PC-3 (cell line): ENCODE data around the gene UBAP1L. TPM values are rescaled to one million over a fixed set of nuclear protein-coding genes. Genes with fewer than 3 reads are reported as not detected.
"Not testable (repeated sequence)": the region's sequence is repeated elsewhere in the genome, so short reads cannot be mapped to it uniquely, and the experiment has no call there.

Experiments used
- ATAC-seq: fragments of 200-7000 bp; cut with Tn5 transposase; 2 replicates; pipeline ENCODE4 v1.9.1; 2020; ENCODE audit warnings: mild to moderate bottlenecking, moderate library complexity
- BruUV-seq: library from RNA; stranded (reverse); fragments of 400-500 nt; replicated peaks from 2 replicates; lab custom pipeline; 2021; lab: Mats Ljungman, UMichigan
- CTCF ChIA-PET: fragments of 300-600 bp; sonication (Branson Sonifier 250); formaldehyde crosslinking; loops from one replicate; lab custom pipeline; 2022; ENCODE audit warnings: antibody characterized with exemption; lab: Charles Lee
- POLR2A ChIA-PET: fragments of 300-600 bp; sonication (Branson Sonifier 250); formaldehyde crosslinking; loops from one replicate; lab custom pipeline; 2022; ENCODE audit warnings: antibody characterized with exemption; ENCODE audit not compliant: unreplicated experiment; lab: Charles Lee
- DNase-seq: peaks from one replicate; pipeline ENCODE4 v3.0.0-alpha.2; 2015
- H2AFZ ChIP-seq: fragments of 300-600 bp; sonication (generic); 2 replicates; pipeline ENCODE4 v1.6.0; 2016; ENCODE audit warnings: antibody characterized with exemption, low read length
- H3F3A ChIP-seq: fragments of 300-600 bp; sonication (generic); one replicate; pipeline ENCODE4 v1.6.0; 2017; ENCODE audit warnings: antibody characterized with exemption, low read length, control low read depth, mild to moderate bottlenecking; ENCODE audit not compliant: unreplicated experiment
- H3K27ac ChIP-seq: fragments of 300-600 bp; sonication (generic); 2 replicates; pipeline ENCODE4 v1.5.1; 2016; ENCODE audit warnings: mild to moderate bottlenecking, low read length
- H3K27me3 ChIP-seq: fragments of 300-600 bp; sonication (generic); 2 replicates; pipeline ENCODE4 v1.6.1; 2016; ENCODE audit warnings: low read length, mixed read lengths
- H3K36me3 ChIP-seq: fragments of 300-600 bp; sonication (generic); 2 replicates; pipeline ENCODE4 v1.6.1; 2016; ENCODE audit warnings: low read depth, mixed run types, low read length, mixed read lengths
- H3K4me1 ChIP-seq: fragments of 300-600 bp; sonication (generic); 2 replicates; pipeline ENCODE4 v1.5.1; 2016; ENCODE audit warnings: low read length; ENCODE audit not compliant: insufficient read depth
- H3K4me2 ChIP-seq: fragments of 300-600 bp; sonication (generic); 2 replicates; pipeline ENCODE4 v1.6.0; 2016; ENCODE audit warnings: low read length
- H3K4me3 ChIP-seq: fragments of 300-600 bp; sonication (generic); 2 replicates; pipeline ENCODE4 v1.5.1; 2016; ENCODE audit warnings: mild to moderate bottlenecking, low read length, mixed read lengths
- H3K79me2 ChIP-seq: fragments of 300-600 bp; sonication (generic); 2 replicates; pipeline ENCODE4 v1.6.1; 2017; ENCODE audit warnings: low read length, mixed read lengths
- H3K9ac ChIP-seq: fragments of 300-600 bp; sonication (generic); 2 replicates; pipeline ENCODE4 v1.6.0; 2016; ENCODE audit warnings: mild to moderate bottlenecking, low read length
- H3K9me2 ChIP-seq: fragments of 300-600 bp; sonication (generic); replicated peaks from 2 replicates; pipeline ENCODE4 v1.6.1; 2016; ENCODE audit warnings: mixed run types, low read length, mixed read lengths
- H3K9me3 ChIP-seq: fragments of 300-600 bp; sonication (generic); 2 replicates; pipeline ENCODE4 v1.6.1; 2016; ENCODE audit warnings: low read length, mixed read lengths
- H4K20me1 ChIP-seq: fragments of 300-600 bp; sonication (generic); 2 replicates; pipeline ENCODE4 v1.6.1; 2016; ENCODE audit warnings: low read length, mixed read lengths
- EZH2 ChIP-seq: fragments of 300-600 bp; sonication (generic); IDR thresholded peaks from one replicate; pipeline ENCODE4 v1.6.1; 2017; ENCODE audit warnings: antibody characterized with exemption, mild to moderate bottlenecking, low read length; ENCODE audit not compliant: unreplicated experiment
- EZH2phosphoT487 ChIP-seq: fragments of 300-600 bp; sonication (generic); IDR thresholded peaks from 2 replicates; pipeline ENCODE4 v1.6.1; 2018; ENCODE audit warnings: mild to moderate bottlenecking, antibody characterized with exemption, low read length, borderline replicate concordance
- intact Hi-C: fragments of 100-400 bp; cut with micrococcal nuclease; formaldehyde crosslinking; loops from 2 replicates; pipeline ENCODE4 v1.9.0; 2023
- total RNA-seq: library from RNA; depleted of rRNA; stranded (reverse); fragments of >200 nt; gene quantifications from 2 replicates; pipeline ENCODE4 v1.2.3, GENCODE V29; 2014
- TF ChIP-seq, protein P1 (sequence below): fragments of 300-600 bp; sonication (generic); conservative IDR thresholded peaks from 2 replicates; pipeline ENCODE4 v1.5.1; 2017; ENCODE audit warnings: antibody characterized with exemption, low read depth, mild to moderate bottlenecking, low read length

Gene UBAP1L
- total RNA-seq, 1 experiment from 2014 or later, result 3.4 TPM

DNA sequence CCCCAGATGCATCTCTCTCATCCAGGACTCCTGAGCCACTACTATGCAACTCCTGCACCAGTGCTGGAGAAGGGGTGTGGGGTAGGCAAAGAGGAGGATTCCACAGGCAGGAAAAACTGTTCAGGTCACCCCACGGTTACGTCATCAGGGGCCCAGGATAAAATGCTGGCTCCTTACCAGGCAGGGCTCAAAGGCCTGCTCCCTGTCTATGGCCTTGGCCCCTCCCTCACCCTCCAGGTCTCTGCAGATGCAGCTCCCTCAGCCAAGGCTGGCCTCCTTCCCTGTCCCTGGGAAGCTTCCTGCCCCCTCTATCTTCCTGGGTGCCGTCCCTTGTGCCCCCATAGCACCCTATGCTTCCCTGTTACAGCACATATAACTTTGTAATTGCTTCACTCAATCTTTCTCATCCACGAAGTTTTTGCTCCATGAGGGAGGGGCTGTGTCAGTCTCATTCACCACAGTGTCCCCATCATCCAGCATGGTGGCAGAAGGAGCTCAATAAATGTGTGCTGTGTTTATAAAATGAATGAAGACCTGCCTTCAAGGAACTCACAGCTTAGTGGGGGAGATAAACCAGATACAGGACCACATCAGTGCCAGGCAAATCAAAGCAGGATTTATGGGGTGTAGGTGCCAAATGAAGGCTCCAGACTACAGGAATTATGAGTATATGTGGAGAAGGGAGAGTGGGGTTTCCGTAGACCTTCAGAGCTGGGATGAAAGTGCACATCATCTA, 19.8 kb downstream of the UBAP1L start:
- Histone ChIP-seq H3K4me3 (no peak overlapping the region), H3K9ac (no peak overlapping the region), H3K4me1 (no peaks in the 10 kb centered on the region), H3K4me2 (no peak overlapping the region), H3K79me2 (no peaks in the 10 kb centered on the region), H3K9me3 (no peaks in the 10 kb centered on the region), H3K27me3 (no peaks in the 10 kb centered on the region), H3K9me2 (no peaks in the 10 kb centered on the region), H3K36me3 (no peaks in the 10 kb centered on the region; the same call in 1 of the 2 replicates), H2AFZ (no peak overlapping the region), H4K20me1 (no peaks in the 10 kb centered on the region), H3K27ac (no peak overlapping the region), H3F3A (no peaks in the 10 kb centered on the region)
- POLR2A ChIA-PET, result no interaction called here
- DNase-seq (no peak), ATAC-seq (no peak)
- CTCF ChIA-PET, result no interaction called here
- TF ChIP-seq EZH2phosphoT487 (no peak), EZH2 (no peak)
- TF ChIP-seq, protein P1, sequence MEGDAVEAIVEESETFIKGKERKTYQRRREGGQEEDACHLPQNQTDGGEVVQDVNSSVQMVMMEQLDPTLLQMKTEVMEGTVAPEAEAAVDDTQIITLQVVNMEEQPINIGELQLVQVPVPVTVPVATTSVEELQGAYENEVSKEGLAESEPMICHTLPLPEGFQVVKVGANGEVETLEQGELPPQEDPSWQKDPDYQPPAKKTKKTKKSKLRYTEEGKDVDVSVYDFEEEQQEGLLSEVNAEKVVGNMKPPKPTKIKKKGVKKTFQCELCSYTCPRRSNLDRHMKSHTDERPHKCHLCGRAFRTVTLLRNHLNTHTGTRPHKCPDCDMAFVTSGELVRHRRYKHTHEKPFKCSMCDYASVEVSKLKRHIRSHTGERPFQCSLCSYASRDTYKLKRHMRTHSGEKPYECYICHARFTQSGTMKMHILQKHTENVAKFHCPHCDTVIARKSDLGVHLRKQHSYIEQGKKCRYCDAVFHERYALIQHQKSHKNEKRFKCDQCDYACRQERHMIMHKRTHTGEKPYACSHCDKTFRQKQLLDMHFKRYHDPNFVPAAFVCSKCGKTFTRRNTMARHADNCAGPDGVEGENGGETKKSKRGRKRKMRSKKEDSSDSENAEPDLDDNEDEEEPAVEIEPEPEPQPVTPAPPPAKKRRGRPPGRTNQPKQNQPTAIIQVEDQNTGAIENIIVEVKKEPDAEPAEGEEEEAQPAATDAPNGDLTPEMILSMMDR, result no peak
- intact Hi-C loops, result no loop called here
- BruUV-seq, result no TSS peak

DNA sequence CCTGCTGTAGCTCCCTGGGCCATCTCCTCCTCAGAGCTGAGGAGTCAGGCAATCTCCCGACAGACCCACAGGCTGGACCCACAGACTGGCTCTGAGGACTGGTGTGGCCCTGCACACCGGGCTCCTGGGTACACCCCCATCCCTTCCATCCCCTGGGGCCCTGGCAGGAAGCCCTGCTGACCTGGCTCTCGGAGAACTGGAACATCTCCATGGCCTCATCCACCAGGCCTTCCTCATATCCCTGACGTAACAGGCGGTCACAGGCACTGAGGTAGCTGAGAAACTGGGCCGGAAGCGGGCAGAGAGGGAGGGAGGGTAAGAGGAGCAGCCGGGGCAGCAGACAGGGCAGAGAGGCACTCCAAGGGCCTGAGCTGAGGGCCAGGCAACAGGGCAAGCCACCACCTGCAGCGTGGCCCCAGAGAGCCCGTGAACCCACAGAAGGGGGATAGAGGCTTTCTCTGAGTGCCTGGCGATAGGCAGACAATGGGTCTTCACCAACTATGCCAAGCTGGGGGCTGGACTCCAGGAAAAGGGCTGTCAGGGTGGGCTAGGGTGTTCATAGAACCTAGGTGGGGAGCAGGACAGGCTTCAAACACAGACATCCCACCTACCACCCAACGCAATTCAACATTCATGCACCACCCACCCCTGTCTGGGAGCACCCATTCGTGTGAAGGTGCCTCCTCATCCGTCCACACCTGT, 20.6 kb downstream of the UBAP1L start:
- ChIA-PET CTCF (no interaction called here), POLR2A (no interaction called here)
- no peaks in the 10 kb centered on the region for H3K9me3 ChIP-seq

DNA sequence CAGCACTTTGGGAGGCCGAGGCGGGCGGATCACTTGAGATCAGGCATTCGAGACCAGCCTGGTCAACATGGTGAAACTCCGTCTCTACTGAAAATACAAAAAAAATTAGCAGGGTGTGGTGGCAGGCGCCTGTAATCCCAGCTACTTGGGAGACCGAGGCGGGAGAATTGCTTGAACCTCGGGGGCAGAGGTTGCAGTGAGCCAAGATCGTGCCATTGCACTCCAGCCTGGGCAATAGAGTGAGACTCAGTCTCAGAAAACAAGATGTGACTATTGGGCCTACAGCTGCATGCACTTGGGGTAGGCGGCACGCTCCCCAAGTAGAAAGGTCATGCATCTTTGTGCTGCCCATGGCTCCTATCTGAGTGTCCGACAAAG, 21.2 kb downstream of the UBAP1L start:
- H3K9me3 ChIP-seq, H3K27ac ChIP-seq, ATAC-seq, H3K4me2 ChIP-seq, H3K27me3 ChIP-seq, BruUV-seq, intact Hi-C loops, DNase-seq, H3K36me3 ChIP-seq, H3K9me2 ChIP-seq, H3F3A ChIP-seq, H3K79me2 ChIP-seq, H3K4me1 ChIP-seq, POLR2A ChIA-PET, H2AFZ ChIP-seq, H4K20me1 ChIP-seq, CTCF ChIA-PET, H3K9ac ChIP-seq, H3K4me3 ChIP-seq: not testable (repeated sequence)

More for the DNA sequence above, 20.6 kb downstream of the UBAP1L start:
- intact Hi-C loops, result no loop called here
- BruUV-seq, result no TSS peak
- TF ChIP-seq EZH2phosphoT487 (no peak), EZH2 (no peak)
- TF ChIP-seq, protein P1, result no peak
- Histone ChIP-seq H3K27ac (no peak overlapping the region), H3K9ac (no peak overlapping the region), H3K4me1 (no peaks in the 10 kb centered on the region), H3K9me2 (no peaks in the 10 kb centered on the region), H4K20me1 (no peaks in the 10 kb centered on the region), H3K4me2 (no peak overlapping the region), H3F3A (no peaks in the 10 kb centered on the region), H3K79me2 (no peaks in the 10 kb centered on the region), H2AFZ (no peak overlapping the region), H3K36me3 (no peaks in the 10 kb centered on the region; the same call in 1 of the 2 replicates), H3K27me3 (no peaks in the 10 kb centered on the region), H3K4me3 (no peak overlapping the region)
- DNase-seq (no peak), ATAC-seq (no peak)
